Measurements from ENCODE around the gene ZNF480.

- no peak for TF ChIP-seq CTCF (IDR thresholded peaks at IDR 0.05; ENCODE audit: poor library complexity, severe bottlenecking)
- TF ChIP-seq TAF1 (IDR thresholded peaks at IDR 0.05; ENCODE audit: low read depth), result no peak
- TF ChIP-seq, protein P1, sequence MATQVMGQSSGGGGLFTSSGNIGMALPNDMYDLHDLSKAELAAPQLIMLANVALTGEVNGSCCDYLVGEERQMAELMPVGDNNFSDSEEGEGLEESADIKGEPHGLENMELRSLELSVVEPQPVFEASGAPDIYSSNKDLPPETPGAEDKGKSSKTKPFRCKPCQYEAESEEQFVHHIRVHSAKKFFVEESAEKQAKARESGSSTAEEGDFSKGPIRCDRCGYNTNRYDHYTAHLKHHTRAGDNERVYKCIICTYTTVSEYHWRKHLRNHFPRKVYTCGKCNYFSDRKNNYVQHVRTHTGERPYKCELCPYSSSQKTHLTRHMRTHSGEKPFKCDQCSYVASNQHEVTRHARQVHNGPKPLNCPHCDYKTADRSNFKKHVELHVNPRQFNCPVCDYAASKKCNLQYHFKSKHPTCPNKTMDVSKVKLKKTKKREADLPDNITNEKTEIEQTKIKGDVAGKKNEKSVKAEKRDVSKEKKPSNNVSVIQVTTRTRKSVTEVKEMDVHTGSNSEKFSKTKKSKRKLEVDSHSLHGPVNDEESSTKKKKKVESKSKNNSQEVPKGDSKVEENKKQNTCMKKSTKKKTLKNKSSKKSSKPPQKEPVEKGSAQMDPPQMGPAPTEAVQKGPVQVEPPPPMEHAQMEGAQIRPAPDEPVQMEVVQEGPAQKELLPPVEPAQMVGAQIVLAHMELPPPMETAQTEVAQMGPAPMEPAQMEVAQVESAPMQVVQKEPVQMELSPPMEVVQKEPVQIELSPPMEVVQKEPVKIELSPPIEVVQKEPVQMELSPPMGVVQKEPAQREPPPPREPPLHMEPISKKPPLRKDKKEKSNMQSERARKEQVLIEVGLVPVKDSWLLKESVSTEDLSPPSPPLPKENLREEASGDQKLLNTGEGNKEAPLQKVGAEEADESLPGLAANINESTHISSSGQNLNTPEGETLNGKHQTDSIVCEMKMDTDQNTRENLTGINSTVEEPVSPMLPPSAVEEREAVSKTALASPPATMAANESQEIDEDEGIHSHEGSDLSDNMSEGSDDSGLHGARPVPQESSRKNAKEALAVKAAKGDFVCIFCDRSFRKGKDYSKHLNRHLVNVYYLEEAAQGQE (IDR thresholded peaks at IDR 0.05; ENCODE audit: borderline replicate concordance), result no peak
- no peak for TF ChIP-seq POLR2AphosphoS5 (IDR thresholded peaks at IDR 0.05)
- no peak for TF ChIP-seq SMC3 (conservative IDR thresholded peaks at IDR 0.05; ENCODE audit: poor library complexity)
- no peak for TF ChIP-seq EP300 (conservative IDR thresholded peaks at IDR 0.05; ENCODE audit: poor library complexity, severe bottlenecking)
- TF ChIP-seq EZH2 (IDR thresholded peaks at IDR 0.05; ENCODE audit: borderline replicate concordance, insufficient read depth, low read length, poor library complexity, severe bottlenecking), result no peak
- no peak for TF ChIP-seq RAD21 (conservative IDR thresholded peaks at IDR 0.05)
- no peak for TF ChIP-seq MXI1 (conservative IDR thresholded peaks at IDR 0.05; ENCODE audit: poor library complexity, severe bottlenecking)
These were observed 10.3 kb downstream of the ZNF480 start for GRCh38 chr19:52307275-52307674.

Data from neural cell (in vitro differentiated cells).